PFSK-1 (cell line): ENCODE measurements around the gene ATP2B2.

Experiments used
- POLR2AphosphoS5 ChIP-seq: IDR thresholded peaks from 2 replicates; pipeline ENCODE4 v1.6.1; 2012; ENCODE audit warnings: low read depth, mild to moderate bottlenecking, control low read depth, low read length, moderate library complexity
- TAF1 ChIP-seq: IDR thresholded peaks from 2 replicates; pipeline ENCODE4 v1.6.1; 2012; ENCODE audit warnings: low read length, control low read depth, borderline replicate concordance; ENCODE audit not compliant: insufficient read depth
- TF ChIP-seq, protein P1 (sequence below), 2 experiments: IDR thresholded peaks; 2 replicates each; pipeline versions ENCODE4 v1.6.1 to v1.8.0; 2011 to 2012; ENCODE audit warnings: low read depth in 2 of 2, low read length in 2 of 2, control low read depth in 1 of 2, inconsistent platforms in 1 of 2, mild to moderate bottlenecking in 1 of 2, moderate library complexity in 1 of 2; ENCODE audit not compliant: insufficient read depth in 1 of 2

- TF ChIP-seq TAF1 (no peak), POLR2AphosphoS5 (no peak)
- TF ChIP-seq, protein P1, sequence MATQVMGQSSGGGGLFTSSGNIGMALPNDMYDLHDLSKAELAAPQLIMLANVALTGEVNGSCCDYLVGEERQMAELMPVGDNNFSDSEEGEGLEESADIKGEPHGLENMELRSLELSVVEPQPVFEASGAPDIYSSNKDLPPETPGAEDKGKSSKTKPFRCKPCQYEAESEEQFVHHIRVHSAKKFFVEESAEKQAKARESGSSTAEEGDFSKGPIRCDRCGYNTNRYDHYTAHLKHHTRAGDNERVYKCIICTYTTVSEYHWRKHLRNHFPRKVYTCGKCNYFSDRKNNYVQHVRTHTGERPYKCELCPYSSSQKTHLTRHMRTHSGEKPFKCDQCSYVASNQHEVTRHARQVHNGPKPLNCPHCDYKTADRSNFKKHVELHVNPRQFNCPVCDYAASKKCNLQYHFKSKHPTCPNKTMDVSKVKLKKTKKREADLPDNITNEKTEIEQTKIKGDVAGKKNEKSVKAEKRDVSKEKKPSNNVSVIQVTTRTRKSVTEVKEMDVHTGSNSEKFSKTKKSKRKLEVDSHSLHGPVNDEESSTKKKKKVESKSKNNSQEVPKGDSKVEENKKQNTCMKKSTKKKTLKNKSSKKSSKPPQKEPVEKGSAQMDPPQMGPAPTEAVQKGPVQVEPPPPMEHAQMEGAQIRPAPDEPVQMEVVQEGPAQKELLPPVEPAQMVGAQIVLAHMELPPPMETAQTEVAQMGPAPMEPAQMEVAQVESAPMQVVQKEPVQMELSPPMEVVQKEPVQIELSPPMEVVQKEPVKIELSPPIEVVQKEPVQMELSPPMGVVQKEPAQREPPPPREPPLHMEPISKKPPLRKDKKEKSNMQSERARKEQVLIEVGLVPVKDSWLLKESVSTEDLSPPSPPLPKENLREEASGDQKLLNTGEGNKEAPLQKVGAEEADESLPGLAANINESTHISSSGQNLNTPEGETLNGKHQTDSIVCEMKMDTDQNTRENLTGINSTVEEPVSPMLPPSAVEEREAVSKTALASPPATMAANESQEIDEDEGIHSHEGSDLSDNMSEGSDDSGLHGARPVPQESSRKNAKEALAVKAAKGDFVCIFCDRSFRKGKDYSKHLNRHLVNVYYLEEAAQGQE (IDR thresholded peaks at IDR 0.05; ENCODE audit: insufficient read depth in 1 of 2, low read depth in 2 of 2, low read length in 2 of 2): no peak
Observed at GRCh38 chr3:10485380-10485779, 20.0 kb downstream of the ATP2B2 start.
